ENCODE results near the gene PMS1. TPM values are rescaled to one million over a fixed set of nuclear protein-coding genes. Genes with fewer than 3 reads are reported as not detected.

Gene PMS1
- total and polyA plus RNA-seq, 2 donors (not counting 1 experiment from before 2014, with no cell fraction given): 14.9 to 44.2 TPM

DNA sequence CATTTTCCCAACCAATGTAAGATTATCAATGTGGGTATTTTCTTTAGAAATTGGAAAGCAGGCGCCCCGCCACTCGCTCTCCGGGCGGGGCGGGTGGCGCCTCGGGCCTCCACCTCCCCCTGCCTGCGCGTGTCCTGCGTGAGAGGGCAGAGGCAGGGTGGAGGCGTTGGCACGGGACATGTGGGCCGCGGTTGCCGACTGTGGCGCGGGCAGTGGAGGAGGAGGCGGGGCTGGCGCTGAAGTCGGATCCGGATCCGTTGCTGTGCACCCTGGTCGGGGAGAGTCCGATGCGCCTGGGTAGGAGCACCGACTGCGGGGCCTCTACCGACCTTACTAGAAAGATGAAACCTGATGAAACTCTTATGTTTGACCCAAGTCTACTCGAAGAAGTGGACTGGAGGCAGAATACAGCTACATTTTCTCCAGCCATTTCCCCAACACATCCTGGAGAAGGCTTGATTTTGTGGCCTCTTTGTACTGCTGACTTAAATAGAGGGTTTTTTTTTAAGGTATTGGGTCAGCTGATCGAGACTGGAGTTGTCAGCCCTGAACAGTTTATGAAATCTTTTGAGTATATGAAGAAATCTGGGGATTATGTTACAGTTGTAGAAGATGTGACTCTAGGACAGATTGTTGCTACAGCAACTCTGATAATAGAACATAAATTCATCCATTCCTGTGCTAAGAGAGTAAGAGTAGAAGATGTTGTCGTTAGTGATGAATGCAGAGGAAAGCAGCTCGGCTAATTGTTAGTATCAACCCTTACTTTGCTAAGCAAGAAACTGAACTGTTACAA lies 37.9 kb downstream of the PMS1 start:
- Mint-ChIP-seq H3K9me3 (ENCODE audit: insufficient read depth) (no peaks in the 10 kb centered on the region), H3K4me1 (no peaks in the 10 kb centered on the region), H3K27ac (no peak overlapping the region), H3K27me3 (no peaks in the 10 kb centered on the region), H3K4me3 (no peak overlapping the region)
- H3K9ac ChIP-seq (ENCODE audit: low read length): no peak overlapping the region
- no peak for ATAC-seq (ENCODE audit: low read depth)
- peaks cover 1 to 24% of the 10 kb centered on the region in 2 experiments for H3K36me3 ChIP-seq (replicated peaks in 1 of 2; ENCODE audit: control extremely low read depth in 1 of 2, control insufficient read depth in 1 of 2, extremely low read depth in 1 of 2, insufficient read depth in 2 of 2, low read length in 1 of 2)
- H2AFZ ChIP-seq (ENCODE audit: insufficient read depth, low read depth, low read length, poor library complexity, severe bottlenecking): no peak overlapping the region
- WGBS (ENCODE audit: insufficient coverage): 97% methylated on average over 29 of the region's 33 CpGs
- no peaks in the 10 kb centered on the region for H4K20me1 ChIP-seq (ENCODE audit: control insufficient read depth, insufficient read depth, low read length, poor library complexity, severe bottlenecking)
- ChIA-PET CTCF (no interaction called here), POLR2A (no interaction called here)
- H3K4me2 ChIP-seq (replicated peaks; ENCODE audit: low read depth, low read length, poor library complexity, severe bottlenecking): no peak overlapping the region
- intact Hi-C loops (cut with micrococcal nuclease): no loop called here
- no peaks in the 10 kb centered on the region for H3K27me3 ChIP-seq (replicated peaks in 1 of 4; ENCODE audit: control extremely low read depth in 1 of 4, control insufficient read depth in 3 of 4, insufficient read depth in 4 of 4, low read length in 3 of 4)
- no peak overlapping the region for H3K27ac ChIP-seq (ENCODE audit: low read length in 2 of 2)
- peaks cover 0 to 4% (median 0%) of the 10 kb centered on the region in 3 donors for H3K9me3 ChIP-seq (ENCODE audit: control extremely low read depth in 1 of 3, control insufficient read depth in 2 of 3, insufficient read depth in 1 of 3, low read length in 2 of 3)
- TF ChIP-seq EZH2 (IDR thresholded peaks at IDR 0.05; ENCODE audit: borderline replicate concordance, insufficient read depth, low read depth, low read length, poor library complexity, severe bottlenecking): no peak
- TF ChIP-seq CTCF (IDR thresholded peaks at IDR 0.05): no peak
- no peaks in the 10 kb centered on the region for H3K4me1 ChIP-seq (ENCODE audit: control insufficient read depth in 2 of 2, insufficient read depth in 2 of 2, low read length in 2 of 2)
- DNase-seq: no peak
- H3K4me3 ChIP-seq (ENCODE audit: control extremely low read depth in 1 of 5, extremely low read depth in 1 of 5, insufficient read depth in 1 of 5, low read depth in 2 of 5, low read length in 4 of 5): no peak overlapping the region
- no peaks in the 10 kb centered on the region for H3K79me2 ChIP-seq (ENCODE audit: control insufficient read depth, insufficient read depth, low read length)

GRCh38 chr2:189824694-189825396 lies 40.6 kb downstream of the PMS1 start:
- H3K4me1 ChIP-seq (ENCODE audit: control insufficient read depth in 2 of 2, insufficient read depth in 2 of 2, low read length in 2 of 2): no peaks in the 10 kb centered on the region
- H4K20me1 ChIP-seq (ENCODE audit: control insufficient read depth, insufficient read depth, low read length, poor library complexity, severe bottlenecking): no peaks in the 10 kb centered on the region
- H3K9me3 ChIP-seq (ENCODE audit: control extremely low read depth in 1 of 3, control insufficient read depth in 2 of 3, insufficient read depth in 1 of 3, low read length in 2 of 3): peaks cover 0 to 4% (median 0%) of the 10 kb centered on the region in 3 donors
- no CpG with 5 or more reads among the region's 3 CpGs for WGBS (ENCODE audit: insufficient coverage)
- H3K27me3 Mint-ChIP-seq: no peaks in the 10 kb centered on the region
- H3K9me3 Mint-ChIP-seq (ENCODE audit: insufficient read depth): no peaks in the 10 kb centered on the region
- ATAC-seq (ENCODE audit: low read depth): no peak
- H3K27ac ChIP-seq (ENCODE audit: low read length in 2 of 2): no peak overlapping the region
- DNase-seq: no peak
- CTCF ChIA-PET: no interaction called here
- no peak overlapping the region for H3K4me3 Mint-ChIP-seq
- no peak overlapping the region for H2AFZ ChIP-seq (ENCODE audit: insufficient read depth, low read depth, low read length, poor library complexity, severe bottlenecking)
- no peaks in the 10 kb centered on the region for H3K4me1 Mint-ChIP-seq
- H3K79me2 ChIP-seq (ENCODE audit: control insufficient read depth, insufficient read depth, low read length): no peaks in the 10 kb centered on the region
- H3K27me3 ChIP-seq (replicated peaks in 1 of 4; ENCODE audit: control extremely low read depth in 1 of 4, control insufficient read depth in 3 of 4, insufficient read depth in 4 of 4, low read length in 3 of 4): no peaks in the 10 kb centered on the region
- H3K27ac Mint-ChIP-seq: no peak overlapping the region
- intact Hi-C loops (cut with micrococcal nuclease): no loop called here
- no peak overlapping the region for H3K4me2 ChIP-seq (replicated peaks; ENCODE audit: low read depth, low read length, poor library complexity, severe bottlenecking)
- POLR2A ChIA-PET: no interaction called here
- H3K4me3 ChIP-seq (ENCODE audit: control extremely low read depth in 1 of 5, extremely low read depth in 1 of 5, insufficient read depth in 1 of 5, low read depth in 2 of 5, low read length in 4 of 5): no peak overlapping the region
- no peak for TF ChIP-seq CTCF (IDR thresholded peaks at IDR 0.05)
- no peak for TF ChIP-seq EZH2 (IDR thresholded peaks at IDR 0.05; ENCODE audit: borderline replicate concordance, insufficient read depth, low read depth, low read length, poor library complexity, severe bottlenecking)
- no peak overlapping the region for H3K9ac ChIP-seq (ENCODE audit: low read length)
- H3K36me3 ChIP-seq (replicated peaks in 1 of 2; ENCODE audit: control extremely low read depth in 1 of 2, control insufficient read depth in 1 of 2, extremely low read depth in 1 of 2, insufficient read depth in 2 of 2, low read length in 1 of 2): peaks cover 0 to 7% of the 10 kb centered on the region in 2 experiments
